Neural progenitor cell (in vitro differentiated cells): ENCODE measurements around the gene FAM229A.

Experiments used
- CTCF ChIP-seq: fragments of 200-600 bp; sonication (generic); IDR thresholded peaks from 2 replicates; pipeline ENCODE4 v1.5.1; 2017; ENCODE audit warnings: antibody characterized with exemption, mild to moderate bottlenecking
- EZH2 ChIP-seq: fragments of 200-600 bp; sonication (generic); IDR thresholded peaks from 2 replicates; pipeline ENCODE4 v1.6.1; 2017; ENCODE audit warnings: antibody characterized with exemption, mild to moderate bottlenecking, moderate library complexity

- TF ChIP-seq CTCF (no peak), EZH2 (no peak)
Observed at GRCh38 chr1:32321712-32322291, 40.5 kb downstream of the FAM229A start.
